PC-3 (cell line): ENCODE results near the gene RPS6KA3. TPM values are rescaled to one million over a fixed set of nuclear protein-coding genes. Genes with fewer than 3 reads are reported as not detected.

Experiments used
- ATAC-seq: fragments of 200-7000 bp; cut with Tn5 transposase; 2 replicates; pipeline ENCODE4 v1.9.1; 2020; ENCODE audit warnings: mild to moderate bottlenecking, moderate library complexity
- BruUV-seq: library from RNA; stranded (reverse); fragments of 400-500 nt; replicated peaks from 2 replicates; lab custom pipeline; 2021; lab: Mats Ljungman, UMichigan
- CTCF ChIA-PET: fragments of 300-600 bp; sonication (Branson Sonifier 250); formaldehyde crosslinking; loops from one replicate; lab custom pipeline; 2022; ENCODE audit warnings: antibody characterized with exemption; lab: Charles Lee
- POLR2A ChIA-PET: fragments of 300-600 bp; sonication (Branson Sonifier 250); formaldehyde crosslinking; loops from one replicate; lab custom pipeline; 2022; ENCODE audit warnings: antibody characterized with exemption; ENCODE audit not compliant: unreplicated experiment; lab: Charles Lee
- DNase-seq: peaks from one replicate; pipeline ENCODE4 v3.0.0-alpha.2; 2015
- H2AFZ ChIP-seq: fragments of 300-600 bp; sonication (generic); 2 replicates; pipeline ENCODE4 v1.6.0; 2016; ENCODE audit warnings: antibody characterized with exemption, low read length
- H3F3A ChIP-seq: fragments of 300-600 bp; sonication (generic); one replicate; pipeline ENCODE4 v1.6.0; 2017; ENCODE audit warnings: antibody characterized with exemption, low read length, control low read depth, mild to moderate bottlenecking; ENCODE audit not compliant: unreplicated experiment
- H3K27ac ChIP-seq: fragments of 300-600 bp; sonication (generic); 2 replicates; pipeline ENCODE4 v1.5.1; 2016; ENCODE audit warnings: mild to moderate bottlenecking, low read length
- H3K27me3 ChIP-seq: fragments of 300-600 bp; sonication (generic); 2 replicates; pipeline ENCODE4 v1.6.1; 2016; ENCODE audit warnings: low read length, mixed read lengths
- H3K36me3 ChIP-seq: fragments of 300-600 bp; sonication (generic); 2 replicates; pipeline ENCODE4 v1.6.1; 2016; ENCODE audit warnings: low read depth, mixed run types, low read length, mixed read lengths
- H3K4me1 ChIP-seq: fragments of 300-600 bp; sonication (generic); 2 replicates; pipeline ENCODE4 v1.5.1; 2016; ENCODE audit warnings: low read length; ENCODE audit not compliant: insufficient read depth
- H3K4me2 ChIP-seq: fragments of 300-600 bp; sonication (generic); 2 replicates; pipeline ENCODE4 v1.6.0; 2016; ENCODE audit warnings: low read length
- H3K4me3 ChIP-seq: fragments of 300-600 bp; sonication (generic); 2 replicates; pipeline ENCODE4 v1.5.1; 2016; ENCODE audit warnings: mild to moderate bottlenecking, low read length, mixed read lengths
- H3K79me2 ChIP-seq: fragments of 300-600 bp; sonication (generic); 2 replicates; pipeline ENCODE4 v1.6.1; 2017; ENCODE audit warnings: low read length, mixed read lengths
- H3K9ac ChIP-seq: fragments of 300-600 bp; sonication (generic); 2 replicates; pipeline ENCODE4 v1.6.0; 2016; ENCODE audit warnings: mild to moderate bottlenecking, low read length
- H3K9me2 ChIP-seq: fragments of 300-600 bp; sonication (generic); replicated peaks from 2 replicates; pipeline ENCODE4 v1.6.1; 2016; ENCODE audit warnings: mixed run types, low read length, mixed read lengths
- H3K9me3 ChIP-seq: fragments of 300-600 bp; sonication (generic); 2 replicates; pipeline ENCODE4 v1.6.1; 2016; ENCODE audit warnings: low read length, mixed read lengths
- H4K20me1 ChIP-seq: fragments of 300-600 bp; sonication (generic); 2 replicates; pipeline ENCODE4 v1.6.1; 2016; ENCODE audit warnings: low read length, mixed read lengths
- EZH2 ChIP-seq: fragments of 300-600 bp; sonication (generic); IDR thresholded peaks from one replicate; pipeline ENCODE4 v1.6.1; 2017; ENCODE audit warnings: antibody characterized with exemption, mild to moderate bottlenecking, low read length; ENCODE audit not compliant: unreplicated experiment
- EZH2phosphoT487 ChIP-seq: fragments of 300-600 bp; sonication (generic); IDR thresholded peaks from 2 replicates; pipeline ENCODE4 v1.6.1; 2018; ENCODE audit warnings: mild to moderate bottlenecking, antibody characterized with exemption, low read length, borderline replicate concordance
- intact Hi-C: fragments of 100-400 bp; cut with micrococcal nuclease; formaldehyde crosslinking; loops from 2 replicates; pipeline ENCODE4 v1.9.0; 2023
- total RNA-seq: library from RNA; depleted of rRNA; stranded (reverse); fragments of >200 nt; gene quantifications from 2 replicates; pipeline ENCODE4 v1.2.3, GENCODE V29; 2014
- TF ChIP-seq, protein P1 (sequence below): fragments of 300-600 bp; sonication (generic); conservative IDR thresholded peaks from 2 replicates; pipeline ENCODE4 v1.5.1; 2017; ENCODE audit warnings: antibody characterized with exemption, low read depth, mild to moderate bottlenecking, low read length

RPS6KA3 gene
- total RNA-seq, 1 experiment from 2014 or later = 22.8 TPM

- BruUV-seq = no TSS peak
- POLR2A ChIA-PET = no interaction called here
- Histone ChIP-seq H3K9me2 (no peaks in the 10 kb centered on the region), H3K27ac (no peak overlapping the region), H3K4me2 (no peak overlapping the region), H2AFZ (no peak overlapping the region), H3F3A (no peaks in the 10 kb centered on the region), H3K4me1 (peaks cover 26% of the 10 kb centered on the region), H4K20me1 (no peaks in the 10 kb centered on the region), H3K36me3 (peaks cover 8% of the 10 kb centered on the region), H3K4me3 (no peak overlapping the region), H3K9ac (no peak overlapping the region), H3K79me2 (no peaks in the 10 kb centered on the region), H3K27me3 (no peaks in the 10 kb centered on the region), H3K9me3 (no peaks in the 10 kb centered on the region)
- TF ChIP-seq EZH2phosphoT487 = no peak
- no peak for TF ChIP-seq EZH2
- TF ChIP-seq, protein P1, sequence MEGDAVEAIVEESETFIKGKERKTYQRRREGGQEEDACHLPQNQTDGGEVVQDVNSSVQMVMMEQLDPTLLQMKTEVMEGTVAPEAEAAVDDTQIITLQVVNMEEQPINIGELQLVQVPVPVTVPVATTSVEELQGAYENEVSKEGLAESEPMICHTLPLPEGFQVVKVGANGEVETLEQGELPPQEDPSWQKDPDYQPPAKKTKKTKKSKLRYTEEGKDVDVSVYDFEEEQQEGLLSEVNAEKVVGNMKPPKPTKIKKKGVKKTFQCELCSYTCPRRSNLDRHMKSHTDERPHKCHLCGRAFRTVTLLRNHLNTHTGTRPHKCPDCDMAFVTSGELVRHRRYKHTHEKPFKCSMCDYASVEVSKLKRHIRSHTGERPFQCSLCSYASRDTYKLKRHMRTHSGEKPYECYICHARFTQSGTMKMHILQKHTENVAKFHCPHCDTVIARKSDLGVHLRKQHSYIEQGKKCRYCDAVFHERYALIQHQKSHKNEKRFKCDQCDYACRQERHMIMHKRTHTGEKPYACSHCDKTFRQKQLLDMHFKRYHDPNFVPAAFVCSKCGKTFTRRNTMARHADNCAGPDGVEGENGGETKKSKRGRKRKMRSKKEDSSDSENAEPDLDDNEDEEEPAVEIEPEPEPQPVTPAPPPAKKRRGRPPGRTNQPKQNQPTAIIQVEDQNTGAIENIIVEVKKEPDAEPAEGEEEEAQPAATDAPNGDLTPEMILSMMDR = no peak
- CTCF ChIA-PET = no interaction called here
- ATAC-seq = no peak
- no peak for DNase-seq
- intact Hi-C loops = no loop called here
Measured at GRCh38 chrX:20228245-20228644, 38.5 kb downstream of the RPS6KA3 start.

- TF ChIP-seq EZH2phosphoT487 (no peak), EZH2 (no peak)
- TF ChIP-seq, protein P1 = no peak
- Histone ChIP-seq H3K9me3 (no peaks in the 10 kb centered on the region), H3K36me3 (peaks cover 3% of the 10 kb centered on the region; the same call in 1 of the 2 replicates), H3K79me2 (no peaks in the 10 kb centered on the region), H3K27ac (no peak overlapping the region), H3F3A (no peaks in the 10 kb centered on the region), H4K20me1 (no peaks in the 10 kb centered on the region), H3K4me2 (no peak overlapping the region), H3K9ac (no peak overlapping the region), H3K4me3 (no peak overlapping the region), H2AFZ (no peak overlapping the region), H3K4me1 (peaks cover 33% of the 10 kb centered on the region), H3K9me2 (no peaks in the 10 kb centered on the region), H3K27me3 (no peaks in the 10 kb centered on the region)
- POLR2A ChIA-PET = no interaction called here
- BruUV-seq = no TSS peak
- CTCF ChIA-PET = no interaction called here
- ATAC-seq (no peak), DNase-seq (no peak)
- intact Hi-C loops = no loop called here
Measured at GRCh38 chrX:20227116-20227515, 39.6 kb downstream of the RPS6KA3 start.

DNA sequence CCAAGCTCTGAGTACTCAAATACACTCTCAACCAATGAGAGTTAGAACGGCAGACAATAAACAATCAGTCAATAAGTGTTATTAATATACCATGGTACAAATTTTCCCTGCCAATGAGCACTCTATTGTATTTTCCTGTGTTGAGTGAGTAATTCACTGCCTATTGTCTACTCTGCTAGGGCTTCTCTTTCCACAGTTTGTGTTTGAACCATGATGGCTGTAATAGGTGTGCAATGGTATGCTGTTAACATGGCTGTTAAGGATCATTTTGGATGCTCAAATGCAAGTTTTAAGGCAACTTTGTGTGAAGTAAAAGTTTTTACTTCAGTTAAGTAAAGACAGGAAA is 41.2 kb downstream of the RPS6KA3 start:
- no peak overlapping the region for H3K4me3 ChIP-seq
- H3K4me2 ChIP-seq = no peak overlapping the region
- no peaks in the 10 kb centered on the region for H3K27me3 ChIP-seq
- H3K27ac ChIP-seq = no peak overlapping the region
- ChIA-PET CTCF (no interaction called here), POLR2A (interaction anchor here (0.6 kb wide), 1 partner anchor 161 kb away, joined by 7 read pairs; no protein-coding TSS in a partner anchor)
- DNase-seq (no peak), ATAC-seq (no peak)
- no peak overlapping the region for H3K9ac ChIP-seq
- no peaks in the 10 kb centered on the region for H3K9me2 ChIP-seq
- intact Hi-C loops = no loop called here
- BruUV-seq = no TSS peak
- no peaks in the 10 kb centered on the region for H4K20me1 ChIP-seq
- H2AFZ ChIP-seq = no peak overlapping the region
- no peaks in the 10 kb centered on the region for H3K79me2 ChIP-seq
- TF ChIP-seq, protein P1 = no peak
- TF ChIP-seq EZH2phosphoT487 = no peak
- TF ChIP-seq EZH2 = no peak
- H3K4me1 ChIP-seq = peaks cover 40% of the 10 kb centered on the region
- H3F3A ChIP-seq = no peaks in the 10 kb centered on the region
- H3K36me3 ChIP-seq = peaks cover 3% of the 10 kb centered on the region; the same call in 1 of the 2 replicates
- no peaks in the 10 kb centered on the region for H3K9me3 ChIP-seq
